ENCODE results near the gene OR10G6.

- TF ChIP-seq CTCF (IDR thresholded peaks at IDR 0.05) (no peak), POLR2A (IDR thresholded peaks at IDR 0.05) (no peak)
Measured at GRCh38 chr11:124043420-124043819, 48.5 kb upstream of the OR10G6 start.

Data from uterus (tissue), 2 donors.